Tibial nerve (tissue), 4 donors: ENCODE results near the gene ALPK3. TPM values are rescaled to one million over a fixed set of nuclear protein-coding genes. Genes with fewer than 3 reads are reported as not detected.
A peak's percentile ranks its signal among the peaks of the same experiment; 100 is the strongest.

ENCODE experiments used
- DNase-seq, 2 donors: peaks; one replicate each; pipeline ENCODE4 v3.0.0-alpha.2; 2019; ENCODE audit warnings: low spot score in 2 of 2
- H3K27ac ChIP-seq, 4 donors: fragments of 200-600 bp; sonication (generic) in 3 of 4; one replicate each; pipeline ENCODE4 v1.5.1; 2017 to 2019; ENCODE audit warnings: mild to moderate bottlenecking in 1 of 4
- H3K27me3 ChIP-seq, 2 donors: fragments of 200-600 bp; sonication (generic) in 1 of 2; one replicate each; pipeline versions ENCODE4 v1.5.1 to v1.6.0; 2017 to 2019
- H3K36me3 ChIP-seq, 3 donors: fragments of 200-600 bp; sonication (generic); one replicate each; pipeline ENCODE4 v1.5.1; 2018 to 2019
- H3K4me1 ChIP-seq, 4 donors: fragments of 200-600 bp; sonication (generic) in 3 of 4; one replicate each; pipeline ENCODE4 v1.5.1; 2017 to 2019
- H3K4me3 ChIP-seq, 4 donors: fragments of 200-600 bp; sonication (generic) in 3 of 4; one replicate each; pipeline ENCODE4 v1.5.1; 2017 to 2019; ENCODE audit warnings: mild to moderate bottlenecking in 1 of 4, moderate library complexity in 1 of 4
- H3K9me3 ChIP-seq, 4 donors: fragments of 200-600 bp; sonication (generic) in 3 of 4; one replicate each; pipeline ENCODE4 v1.5.1; 2017 to 2019
- CTCF ChIP-seq, 5 experiments: fragments of 200-600 bp in 3 of 5; fragments of 450-650 bp in 2 of 5; sonication (generic) in 3 of 5; IDR thresholded peaks; one replicate each; pipeline ENCODE4 v1.5.1; 2016 to 2019; ENCODE audit warnings: antibody characterized with exemption in 5 of 5, mild to moderate bottlenecking in 3 of 5, moderate library complexity in 2 of 5
- EP300 ChIP-seq, 2 donors: sonication (generic); formaldehyde crosslinking; IDR thresholded peaks; one replicate each; pipeline ENCODE4 v1.6.1; 2017; ENCODE audit warnings: antibody characterized with exemption in 2 of 2, mild to moderate bottlenecking in 1 of 2
- POLR2A ChIP-seq, 2 donors: fragments of 450-650 bp; IDR thresholded peaks; one replicate each; pipeline ENCODE4 v1.6.1; 2017; ENCODE audit warnings: antibody characterized with exemption in 2 of 2, mild to moderate bottlenecking in 2 of 2, moderate library complexity in 2 of 2
- WGBS, 2 donors: methylation state at CpG; one replicate each; pipeline ENCODE4 v1.1.5; 2018; 5-methylcytosine and 5-hydroxymethylcytosine counted together
- total RNA-seq, 4 donors: library from RNA; depleted of rRNA; stranded (reverse); fragments of >200 nt; gene quantifications; one replicate each; pipeline ENCODE4 v1.1.0, GENCODE V29; 2016

The ALPK3 gene
- total RNA-seq, 4 donors from 2014 or later = 2.4 to 7.1 (median 4.7) TPM

DNA sequence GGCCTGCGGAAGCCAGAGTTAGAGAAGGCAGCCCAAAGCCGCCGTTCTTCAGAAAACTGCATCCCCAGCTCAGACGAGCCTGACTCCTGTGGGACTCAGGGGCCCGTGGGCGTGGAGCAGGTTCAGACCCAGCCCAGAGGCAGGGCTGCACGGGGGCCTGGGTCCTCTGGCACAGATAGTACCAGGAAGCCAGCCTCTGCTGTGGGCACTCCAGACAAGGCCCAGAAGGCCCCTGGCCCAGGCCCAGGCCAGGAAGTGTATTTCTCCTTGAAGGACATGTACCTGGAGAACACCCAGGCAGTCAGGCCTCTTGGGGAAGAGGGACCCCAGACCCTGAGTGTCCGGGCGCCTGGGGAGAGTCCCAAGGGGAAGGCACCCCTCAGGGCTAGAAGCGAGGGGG, 23.1 kb downstream of the ALPK3 start:
- 72 to 80% methylated on average over 7 of the region's 10 CpGs for WGBS, 2 donors
- DNase-seq = no peak
- no peak overlapping the region for H3K4me3 ChIP-seq
- TF ChIP-seq CTCF (IDR thresholded peaks at IDR 0.05) = no peak
- no peak for TF ChIP-seq EP300 (IDR thresholded peaks at IDR 0.05)
- no peak for TF ChIP-seq POLR2A (IDR thresholded peaks at IDR 0.05)
- H3K27me3 ChIP-seq = no peaks in the 10 kb centered on the region
- peaks cover 0 to 17% (median 13%) of the 10 kb centered on the region in 4 donors for H3K4me1 ChIP-seq
- H3K9me3 ChIP-seq = no peaks in the 10 kb centered on the region
- no peaks in the 10 kb centered on the region for H3K36me3 ChIP-seq
- H3K27ac ChIP-seq = peak overlapping the region in 3 of 4 donors; percentile 26 to 81 (median 77)

DNA sequence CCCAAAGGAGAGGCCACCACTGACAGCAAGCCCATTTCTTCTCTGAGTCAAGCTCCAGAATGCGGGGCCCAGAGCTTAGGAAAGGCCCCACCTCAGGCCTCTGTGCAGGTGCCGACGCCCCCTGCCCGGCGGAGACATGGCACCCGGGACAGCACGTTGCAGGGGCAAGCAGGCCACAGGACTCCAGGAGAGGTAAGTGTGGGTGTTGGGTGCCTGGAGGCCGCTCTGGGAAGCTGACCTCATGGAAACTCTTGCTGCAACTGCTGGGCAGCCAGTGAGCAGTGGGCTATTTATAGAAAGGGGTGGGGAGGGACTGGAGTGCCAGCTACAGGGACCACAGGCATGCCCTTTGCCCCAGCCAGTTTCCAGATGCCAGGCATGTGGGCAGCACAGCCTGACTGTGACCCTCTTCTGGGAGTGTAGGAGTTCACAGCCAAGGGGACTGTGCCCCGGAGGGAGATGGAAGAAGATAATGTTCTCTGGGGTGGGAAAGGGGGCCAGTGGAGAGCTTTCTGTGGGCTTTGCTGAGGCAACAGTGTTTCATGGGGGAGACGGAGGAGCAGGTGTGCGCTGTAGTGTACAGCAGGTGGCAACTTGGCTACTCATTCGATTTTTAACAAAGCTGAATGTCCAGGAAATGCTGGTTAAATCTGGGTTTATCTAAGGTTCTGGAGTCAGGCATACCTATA, 23.7 kb downstream of the ALPK3 start:
- 50 to 57% methylated on average over 12 of the region's 12 CpGs for WGBS, 2 donors
- H3K9me3 ChIP-seq = no peaks in the 10 kb centered on the region
- DNase-seq = peak in 1 of 2 donors; percentile 42
- H3K36me3 ChIP-seq = no peaks in the 10 kb centered on the region
- peaks cover 0 to 17% (median 13%) of the 10 kb centered on the region in 4 donors for H3K4me1 ChIP-seq
- no peak overlapping the region for H3K4me3 ChIP-seq
- TF ChIP-seq CTCF (IDR thresholded peaks at IDR 0.05) (no peak), POLR2A (IDR thresholded peaks at IDR 0.05) (no peak), EP300 (IDR thresholded peaks at IDR 0.05) (peak in 1 of 2 donors; percentile 71)
- H3K27ac ChIP-seq = peak overlapping the region in 3 of 4 donors; percentile 26 to 81 (median 77)
- H3K27me3 ChIP-seq = no peaks in the 10 kb centered on the region

GRCh38 chr15:84842781-84843180, 25.6 kb downstream of the ALPK3 start:
- H3K9me3 ChIP-seq = peaks cover 0 to 15% (median 4%) of the 10 kb centered on the region in 4 donors
- TF ChIP-seq EP300 (IDR thresholded peaks at IDR 0.05) = no peak
- no peak for TF ChIP-seq POLR2A (IDR thresholded peaks at IDR 0.05)
- TF ChIP-seq CTCF (IDR thresholded peaks at IDR 0.05) = no peak
- H3K4me1 ChIP-seq = peaks cover 0 to 17% (median 13%) of the 10 kb centered on the region in 4 donors
- no peaks in the 10 kb centered on the region for H3K27me3 ChIP-seq
- 88 to 100% methylated on average over 1 of the region's 1 CpG for WGBS, 2 donors
- H3K4me3 ChIP-seq = no peak overlapping the region
- no peak for DNase-seq
- no peak overlapping the region for H3K27ac ChIP-seq
- H3K36me3 ChIP-seq = no peaks in the 10 kb centered on the region

DNA sequence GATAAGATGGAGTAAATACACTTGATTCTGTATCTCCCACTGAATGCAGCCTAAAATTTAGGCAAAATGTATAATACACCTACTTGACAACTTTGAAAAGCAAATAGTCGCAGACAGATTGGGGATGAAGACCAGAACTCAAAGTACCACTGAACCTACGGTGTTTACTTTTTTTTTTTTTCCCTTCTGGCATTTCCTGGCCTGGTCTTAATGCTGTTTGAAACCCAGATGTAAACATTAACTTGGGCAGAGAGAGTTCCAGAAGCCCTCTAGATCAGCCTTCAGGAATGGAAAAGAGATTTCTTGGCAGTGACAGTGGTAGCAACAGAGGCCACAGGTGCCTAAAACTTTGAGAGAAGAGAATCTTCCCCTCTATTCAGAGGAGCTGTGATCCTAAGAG, 27.8 kb downstream of the ALPK3 start:
- WGBS, 2 donors = 82 to 85% methylated on average over 2 of the region's 2 CpGs
- H3K4me1 ChIP-seq = peaks cover 0 to 14% (median 13%) of the 10 kb centered on the region in 4 donors

More for the DNA sequence above, 27.8 kb downstream of the ALPK3 start:
- H3K9me3 ChIP-seq = peaks cover 0 to 17% (median 8%) of the 10 kb centered on the region in 4 donors
- H3K4me3 ChIP-seq = no peak overlapping the region
- H3K27ac ChIP-seq = no peak overlapping the region
- no peak for DNase-seq
- TF ChIP-seq POLR2A (IDR thresholded peaks at IDR 0.05) = no peak
- no peak for TF ChIP-seq EP300 (IDR thresholded peaks at IDR 0.05)
- no peak for TF ChIP-seq CTCF (IDR thresholded peaks at IDR 0.05)
- no peaks in the 10 kb centered on the region for H3K27me3 ChIP-seq
- H3K36me3 ChIP-seq = no peaks in the 10 kb centered on the region
